K562 (cell line): ENCODE results near the gene PVALEF. TPM values are rescaled to one million over a fixed set of nuclear protein-coding genes. Genes with fewer than 3 reads are reported as not detected.

Experiments used
- ATAC-seq: fragments of 200-7000 bp; cut with Tn5 transposase; 3 replicates; pipeline ENCODE4 v1.9.1; 2020; ENCODE audit warnings: moderate library complexity
- BruUV-seq: library from RNA; stranded (reverse); fragments of 400-500 nt; replicated peaks from 2 replicates; lab custom pipeline; 2021; lab: Mats Ljungman, UMichigan
- CTCF ChIA-PET: fragments of 300-600 bp; formaldehyde crosslinking; extraction: SDS; loops from one replicate; lab custom pipeline; 2021; ENCODE audit warnings: low intra/inter-chr PET ratio; lab: Yijun Ruan, JAX
- POLR2A ChIA-PET: fragments of 300-600, 350-650 bp; sonication (Branson Sonifier 250); formaldehyde crosslinking; extraction: SDS; loops from one replicate; lab custom pipeline; 2021; ENCODE audit warnings: antibody characterized with exemption, inconsistent platforms; lab: Yijun Ruan, JAX
- DNase-seq, 4 experiments: peaks; one replicate each; pipeline versions ENCODE4 v3.0.0 to v3.0.0-alpha.2; 2011 to 2018; ENCODE audit warnings: low spot score in 3 of 4, mixed read lengths in 3 of 4; ENCODE audit errors: extremely low read depth in 1 of 4
- FAIRE-seq: peaks from 2 replicates; lab custom pipeline; 2011; peaks lifted over from hg19 to GRCh38; lab: Jason Lieb, UNC
- H2AFZ ChIP-seq: 2 replicates; pipeline ENCODE4 v1.6.0; 2011; ENCODE audit warnings: low read depth, low read length, control low read depth, inconsistent platforms
- H3K27ac ChIP-seq: fragments of 200-600 bp; 3 replicates; pipeline ENCODE4 v1.8.0; 2011; ENCODE audit warnings: low read depth, mild to moderate bottlenecking, control low read depth, inconsistent platforms, low read length, moderate library complexity, mixed read lengths; ENCODE audit errors: extremely low read depth
- H3K27me3 ChIP-seq, 2 experiments: fragments of 300-600 bp in 1 of 2; 2 replicates in 1 of 2; 3 replicates in 1 of 2; pipeline versions ENCODE4 v1.6.0 to v1.8.0; 2011; ENCODE audit warnings: inconsistent platforms in 2 of 2, low read length in 2 of 2, mild to moderate bottlenecking in 1 of 2, mixed read lengths in 1 of 2, moderate library complexity in 1 of 2; ENCODE audit not compliant: control insufficient read depth in 2 of 2, insufficient read depth in 2 of 2
- H3K36me3 ChIP-seq: fragments of 300-600 bp; 3 replicates; pipeline ENCODE4 v1.8.0; 2011; ENCODE audit warnings: mild to moderate bottlenecking, low read length, inconsistent platforms; ENCODE audit not compliant: control insufficient read depth, insufficient read depth
- H3K4me1 ChIP-seq, 2 experiments: fragments of 200-600 bp in 1 of 2; replicated peaks in 1 of 2; 2 replicates in 1 of 2; 3 replicates in 1 of 2; pipeline versions ENCODE4 v1.5.1 to v1.8.0; 2011; ENCODE audit warnings: inconsistent platforms in 2 of 2, low read length in 2 of 2, mild to moderate bottlenecking in 1 of 2, mixed read lengths in 1 of 2, moderate library complexity in 1 of 2; ENCODE audit not compliant: control insufficient read depth in 2 of 2, insufficient read depth in 2 of 2
- H3K4me2 ChIP-seq: 2 replicates; pipeline ENCODE4 v1.6.1; 2011; ENCODE audit warnings: low read length, control low read depth, inconsistent platforms, mixed read lengths; ENCODE audit not compliant: insufficient read depth
- H3K4me3 ChIP-seq: fragments of 200-600 bp; sonication (generic), shearing (Covaris generic); 2 replicates; pipeline ENCODE4 v1.5.1; 2016; ENCODE audit warnings: control low read depth, inconsistent platforms
- H3K79me2 ChIP-seq: fragments of 200-600 bp; 3 replicates; pipeline ENCODE4 v1.8.0; 2011; ENCODE audit warnings: low read length, inconsistent platforms; ENCODE audit not compliant: control insufficient read depth, insufficient read depth
- H3K9ac ChIP-seq, 2 experiments: 2 replicates each; pipeline versions ENCODE4 v1.6.0 to v1.6.1; 2011; ENCODE audit warnings: low read depth in 2 of 2, low read length in 2 of 2, control low read depth in 1 of 2, inconsistent platforms in 1 of 2, mild to moderate bottlenecking in 1 of 2, mixed read lengths in 1 of 2; ENCODE audit not compliant: insufficient read depth in 1 of 2
- H3K9me1 ChIP-seq: one replicate; pipeline ENCODE4 v1.6.0; 2011; ENCODE audit warnings: inconsistent platforms, mild to moderate bottlenecking, low read length, moderate library complexity; ENCODE audit not compliant: control insufficient read depth, insufficient read depth
- H3K9me3 ChIP-seq: replicated peaks from 2 replicates; pipeline ENCODE4 v1.5.1; 2011; ENCODE audit warnings: low read depth, low read length, inconsistent platforms; ENCODE audit not compliant: control insufficient read depth, insufficient read depth
- H4K20me1 ChIP-seq: replicated peaks from 2 replicates; pipeline ENCODE4 v1.6.1; 2011; ENCODE audit warnings: low read length, inconsistent platforms, mixed read lengths; ENCODE audit not compliant: control insufficient read depth, insufficient read depth
- BCOR ChIP-seq: fragments of 450-650 bp; IDR thresholded peaks from 2 replicates; pipeline ENCODE4 v1.6.1; 2016
- DMBX1 ChIP-seq: fragments of 250-450 bp; sonication (Bioruptor Pico); IDR thresholded peaks from 2 replicates; pipeline ENCODE4 v1.8.0; 2022; ENCODE audit warnings: inconsistent platforms, mild to moderate bottlenecking, moderate library complexity, borderline replicate concordance
- ETV5 ChIP-seq: sonication (generic); formaldehyde crosslinking; IDR thresholded peaks from 2 replicates; pipeline ENCODE4 v1.4.0; 2020; ENCODE audit warnings: low read depth, mild to moderate bottlenecking, missing genetic modification reagents
- FOXK1 ChIP-seq: sonication (generic); formaldehyde crosslinking; IDR thresholded peaks from 2 replicates; pipeline ENCODE4 v1.8.0; 2022; ENCODE audit warnings: missing genetic modification reagents, mild to moderate bottlenecking, borderline replicate concordance
- GATAD2A ChIP-seq: fragments of 450-650 bp; IDR thresholded peaks from 2 replicates; pipeline ENCODE4 v1.6.1; 2017
- GMEB1 ChIP-seq: fragments of 250-450 bp; sonication (Bioruptor Pico); IDR thresholded peaks from 2 replicates; pipeline ENCODE4 v1.4.0; 2020; ENCODE audit warnings: mild to moderate bottlenecking
- GTF2A2 ChIP-seq: IDR thresholded peaks from 2 replicates; pipeline ENCODE4 v1.6.1; 2016; ENCODE audit warnings: mild to moderate bottlenecking, missing genetic modification characterization, missing compliant biosample characterization
- KLF16 ChIP-seq: IDR thresholded peaks from 2 replicates; pipeline ENCODE4 v1.6.1; 2016; ENCODE audit warnings: antibody characterized with exemption
- MCM7 ChIP-seq, 2 experiments: fragments of 450-650 bp; IDR thresholded peaks; 2 replicates each; pipeline ENCODE4 v1.6.1; 2016 to 2018
- MTA2 ChIP-seq: fragments of 450-650 bp; IDR thresholded peaks from 2 replicates; pipeline ENCODE4 v1.6.1; 2016; ENCODE audit warnings: low read depth
- RBM15 ChIP-seq: fragments of 200-400 bp; formaldehyde crosslinking; IDR thresholded peaks from 2 replicates; pipeline ENCODE4 v1.6.1; 2018; ENCODE audit warnings: mild to moderate bottlenecking, low read length, moderate library complexity; ENCODE audit not compliant: insufficient read depth
- RFX1 ChIP-seq: fragments of 450-650 bp; IDR thresholded peaks from 2 replicates; pipeline ENCODE4 v1.6.1; 2016; ENCODE audit warnings: mild to moderate bottlenecking, moderate library complexity
- SMARCE1 ChIP-seq: fragments of 450-650 bp; IDR thresholded peaks from 2 replicates; pipeline ENCODE4 v1.7.1; 2016; ENCODE audit warnings: mild to moderate bottlenecking
- TCFL5 ChIP-seq: fragments of 250-450 bp; sonication (Bioruptor Pico); conservative IDR thresholded peaks from 2 replicates; pipeline ENCODE4 v1.6.1; 2021; ENCODE audit warnings: mild to moderate bottlenecking, moderate library complexity, matching md5 sums
- ZBTB17 ChIP-seq: fragments of 450-650 bp; formaldehyde crosslinking; IDR thresholded peaks from 2 replicates; pipeline ENCODE4 v1.4.0; 2020; ENCODE audit warnings: mild to moderate bottlenecking
- ZFP30 ChIP-seq: fragments of 250-450 bp; sonication (Bioruptor Pico); IDR thresholded peaks from 2 replicates; pipeline ENCODE4 v1.8.0; 2022; ENCODE audit warnings: moderate library complexity, mild to moderate bottlenecking, inconsistent platforms, borderline replicate concordance
- ZNF282 ChIP-seq: sonication (generic); formaldehyde crosslinking; IDR thresholded peaks from 2 replicates; pipeline ENCODE4 v1.8.1; 2023; ENCODE audit warnings: missing genetic modification reagents
- WGBS: fragments of 100-300 bp; shearing (Covaris generic); methylation state at CpG from one replicate; pipeline ENCODE4 v1.1.6; 2016; ENCODE audit warnings: low coverage, mixed read lengths; ENCODE audit not compliant: insufficient coverage; ENCODE audit errors: missing lambda C conversion rate; 5-methylcytosine and 5-hydroxymethylcytosine counted together
- in situ Hi-C: fragments of 300-500 bp; cut with MboI; formaldehyde crosslinking; loops from 4 replicates; pipeline ENCODE4 v1.15.0; 2018; ENCODE audit warnings: inconsistent platforms, mixed read lengths
- intact Hi-C: fragments of 100-400 bp; cut with micrococcal nuclease; formaldehyde crosslinking; loops from 2 replicates; pipeline ENCODE4 v1.14.2; 2022
- polyA plus RNA-seq, 8 experiments: library from polyadenylated mRNA; depleted of rRNA in 4 of 8; stranded (reverse) in 5 of 8; unstranded in 3 of 8; fragments of >200 nt; fragmentation: Nextera tagmentation in 2 of 8; fragmentation: Illumina TruSeq in 1 of 8; extraction: Ambion mirVana in 2 of 8; extraction: Trizol in 1 of 8; gene quantifications; 2 replicates each; pipeline versions ENCODE4 v1.2.1 to v1.2.3, GENCODE V29; 2011 to 2014; ENCODE audit warnings: inconsistent platforms in 1 of 8, missing spikeins in 1 of 8
- total RNA-seq, 7 experiments: library from RNA; depleted of rRNA in 6 of 7; stranded (reverse); fragments of >200 nt in 6 of 7; fragmentation: Illumina TruSeq in 2 of 7; extraction: Trizol in 2 of 7; gene quantifications; 2 replicates each; pipeline versions ENCODE4 v1.2.1 to v1.2.3, GENCODE V29; 2011 to 2021; ENCODE audit warnings: low replicate concordance in 1 of 7
- TF ChIP-seq, protein P1 (sequence below): sonication (generic); formaldehyde crosslinking; IDR thresholded peaks from 2 replicates; pipeline ENCODE4 v1.8.1; 2023; ENCODE audit warnings: mild to moderate bottlenecking, missing genetic modification reagents

Gene PVALEF
- total and polyA plus RNA-seq, 9 of the 15 experiments (the other 6 are each of a cell fraction or from before 2014, with no cell fraction given) = not detected

- Histone ChIP-seq H3K4me1 (peaks cover 0 to 18% of the 10 kb centered on the region in 2 experiments; a peak in 2 of 5 replicates), H3K4me3 (no peak overlapping the region), H3K9me3 (no peaks in the 10 kb centered on the region), H3K79me2 (no peaks in the 10 kb centered on the region), H3K9ac (no peak overlapping the region), H4K20me1 (no peaks in the 10 kb centered on the region), H3K27me3 (no peaks in the 10 kb centered on the region), H3K36me3 (0 out of 3 replicates have a peak, but pooled peaks cover under 1% of the 10 kb centered on the region), H3K9me1 (no peaks in the 10 kb centered on the region), H3K4me2 (no peak overlapping the region), H2AFZ (no peak overlapping the region), H3K27ac (no peak overlapping the region)
- ChIA-PET POLR2A (no interaction called here), CTCF (no interaction called here)
- ATAC-seq (no peak), DNase-seq (no peak), FAIRE-seq (no peak)
- BruUV-seq = no TSS peak
- intact Hi-C loops (no loop called here), in situ Hi-C loops (no loop called here)
- 71% methylated on average over 8 of the region's 9 CpGs for WGBS
- no peak for TF ChIP-seq MTA2
- TF ChIP-seq GMEB1 = no peak
- TF ChIP-seq RBM15 = no peak
- no peak for TF ChIP-seq SMARCE1
- no peak for TF ChIP-seq ZBTB17 (CRISPR knock-in tag)
- no peak for TF ChIP-seq FOXK1 (CRISPR knock-in tag)
- TF ChIP-seq, protein P1, sequence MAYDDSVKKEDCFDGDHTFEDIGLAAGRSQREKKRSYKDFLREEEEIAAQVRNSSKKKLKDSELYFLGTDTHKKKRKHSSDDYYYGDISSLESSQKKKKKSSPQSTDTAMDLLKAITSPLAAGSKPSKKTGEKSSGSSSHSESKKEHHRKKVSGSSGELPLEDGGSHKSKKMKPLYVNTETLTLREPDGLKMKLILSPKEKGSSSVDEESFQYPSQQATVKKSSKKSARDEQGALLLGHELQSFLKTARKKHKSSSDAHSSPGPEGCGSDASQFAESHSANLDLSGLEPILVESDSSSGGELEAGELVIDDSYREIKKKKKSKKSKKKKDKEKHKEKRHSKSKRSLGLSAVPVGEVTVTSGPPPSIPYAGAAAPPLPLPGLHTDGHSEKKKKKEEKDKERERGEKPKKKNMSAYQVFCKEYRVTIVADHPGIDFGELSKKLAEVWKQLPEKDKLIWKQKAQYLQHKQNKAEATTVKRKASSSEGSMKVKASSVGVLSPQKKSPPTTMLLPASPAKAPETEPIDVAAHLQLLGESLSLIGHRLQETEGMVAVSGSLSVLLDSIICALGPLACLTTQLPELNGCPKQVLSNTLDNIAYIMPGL (CRISPR knock-in tag) = no peak
- TF ChIP-seq TCFL5 (CRISPR knock-in tag) = no peak
- TF ChIP-seq ZNF282 (CRISPR knock-in tag) = no peak
- no peak for TF ChIP-seq ZFP30 (CRISPR knock-in tag)
- TF ChIP-seq MCM7 (IDR thresholded peaks at IDR 0.05) = no peak
- no peak for TF ChIP-seq GTF2A2 (tag)
- no peak for TF ChIP-seq KLF16
- no peak for TF ChIP-seq GATAD2A
- no peak for TF ChIP-seq RFX1
- no peak for TF ChIP-seq DMBX1
- no peak for TF ChIP-seq ETV5 (CRISPR knock-in tag)
- no peak for TF ChIP-seq BCOR
Measured at GRCh38 chr17:81212365-81212764, 47.1 kb downstream of the PVALEF start.
